Activated CD4-positive, alpha-beta T cell treated with anti-CD3 and anti-CD28 coated beads, Interleukin-2, Interleukin-4, amounts not matched to agents 100 ng/mL and 50 ng/mL, durations not matched to agents 16 hours and 8 hours (primary cell): ENCODE data around the gene USP10.

Experiments
- DNase-seq: peaks from one replicate; pipeline ENCODE4 v3.0.0-alpha.2; 2020; ENCODE audit warnings: low spot score

Gene USP10

DNA sequence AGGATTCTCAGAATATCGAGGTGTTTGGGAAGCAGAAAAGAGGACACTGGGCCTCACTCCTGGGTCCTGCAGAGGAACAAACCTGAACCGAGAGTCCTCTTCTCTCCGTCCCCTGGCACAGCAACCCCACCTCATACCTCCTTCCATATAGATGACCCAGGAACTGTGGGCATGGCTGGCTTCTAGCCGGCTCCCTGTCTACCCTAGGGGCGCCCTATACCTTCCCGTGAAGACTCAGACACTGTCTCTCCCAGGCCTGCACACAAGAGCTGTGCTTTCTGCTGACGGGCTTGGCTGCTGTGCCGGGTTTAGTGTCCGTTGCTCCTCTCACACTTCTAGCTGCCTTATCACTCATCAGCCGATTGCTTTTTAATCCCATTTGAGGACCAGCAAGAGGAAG is 73.5 kb downstream of the USP10 start:
- DNase-seq, result no peak

DNA sequence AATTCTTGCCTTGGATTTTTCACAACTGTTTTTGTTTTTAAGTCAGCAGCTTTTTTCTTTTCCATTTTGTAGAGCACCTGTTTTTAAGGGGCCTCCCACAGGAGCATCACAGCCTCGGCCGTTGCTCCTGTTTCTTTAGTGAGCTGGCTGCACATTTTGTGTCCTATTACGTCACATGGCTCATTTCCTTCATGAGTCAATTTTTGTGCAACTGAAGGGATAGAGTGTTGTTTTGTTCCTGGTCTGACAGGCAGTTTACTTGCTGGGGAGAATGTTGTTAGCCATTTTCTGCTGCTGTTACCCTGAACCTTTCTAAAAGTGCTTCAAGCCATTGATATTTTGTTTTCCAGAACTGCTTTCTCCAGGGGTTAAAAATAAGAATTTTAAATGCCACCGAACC is 75.0 kb downstream of the USP10 start:
- no peak for DNase-seq

DNA sequence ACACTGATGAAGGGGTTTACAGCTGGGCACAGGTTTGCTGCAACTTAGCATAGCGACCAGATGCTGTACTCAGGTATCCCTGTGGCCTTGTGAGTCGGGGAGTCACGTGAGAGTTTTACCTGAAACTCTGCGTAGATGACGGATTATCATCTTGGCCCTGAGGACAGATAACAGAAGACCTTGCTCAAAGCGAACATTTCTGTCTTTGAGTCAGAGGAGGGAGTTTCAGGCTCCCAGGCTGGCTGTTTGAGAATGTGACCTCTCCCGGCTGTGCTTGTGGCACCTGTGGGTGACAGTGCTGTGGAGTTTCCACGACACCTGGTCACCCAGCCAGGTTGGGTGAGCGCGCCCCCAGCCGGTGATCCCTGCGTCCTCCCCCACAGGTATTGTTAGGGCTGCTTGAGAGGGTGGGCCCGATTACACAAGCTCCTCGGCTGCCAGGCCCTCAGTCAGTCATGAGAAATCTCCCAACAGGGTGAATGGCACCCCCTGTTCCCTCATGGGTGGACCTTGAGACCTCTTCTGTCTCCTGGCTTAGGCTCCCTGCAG is 75.5 kb downstream of the USP10 start:
- DNase-seq, result no peak

DNA sequence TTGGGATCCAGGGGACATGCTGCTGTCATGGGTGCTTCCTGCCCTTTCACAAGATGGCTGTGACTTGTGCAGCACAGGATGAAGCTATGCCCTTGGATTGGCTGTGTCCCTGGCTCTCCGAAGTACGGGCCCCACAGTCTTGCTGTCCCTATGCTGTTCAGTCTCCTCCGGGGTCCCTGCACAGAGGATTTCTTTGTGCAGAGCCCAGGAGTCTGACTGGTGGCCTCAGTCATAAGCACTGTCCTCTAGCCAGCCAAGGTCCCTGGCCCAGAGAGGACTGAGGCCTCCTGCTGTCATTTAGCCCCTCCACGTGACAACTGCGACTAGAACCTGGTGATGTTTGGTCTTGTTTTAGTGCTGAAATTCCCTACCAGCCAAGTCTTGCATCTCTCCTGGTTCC is 77.6 kb downstream of the USP10 start:
- no peak for DNase-seq

DNA sequence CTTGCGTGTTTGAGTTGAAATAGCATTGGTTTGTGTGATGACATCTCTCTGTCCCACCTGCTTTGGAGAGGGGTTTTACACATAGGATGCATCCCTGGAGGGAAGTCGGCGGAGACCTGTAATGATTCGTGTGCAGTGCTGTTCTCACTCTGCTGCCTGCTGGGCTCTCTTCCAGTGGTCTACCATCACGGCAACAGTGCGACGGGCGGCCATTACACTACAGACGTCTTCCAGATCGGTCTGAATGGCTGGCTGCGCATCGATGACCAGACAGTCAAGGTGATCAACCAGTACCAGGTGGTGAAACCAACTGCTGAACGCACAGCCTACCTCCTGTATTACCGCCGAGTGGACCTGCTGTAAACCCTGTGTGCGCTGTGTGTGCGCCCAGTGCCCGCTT is 78.9 kb downstream of the USP10 start:
- no peak for DNase-seq

DNA sequence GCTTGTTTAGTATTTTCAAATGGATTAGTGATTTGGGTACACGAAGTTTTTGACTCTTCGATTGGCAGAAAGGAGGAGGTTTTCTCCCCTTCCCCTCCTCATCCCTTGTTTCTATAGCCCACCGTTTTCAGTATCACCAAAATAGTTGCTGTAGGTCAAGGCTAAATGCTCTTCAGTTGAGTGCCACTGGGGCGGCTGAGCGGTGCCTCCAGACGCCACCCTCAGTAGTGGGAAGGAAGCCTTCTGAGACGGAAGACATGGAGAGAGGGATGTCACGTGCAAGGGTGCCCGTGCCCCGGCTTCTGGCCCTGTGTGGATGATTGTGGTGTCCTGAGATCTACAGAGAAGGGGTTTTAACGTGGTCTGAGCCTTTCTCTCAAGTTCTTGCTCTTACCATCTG is 80.3 kb downstream of the USP10 start:
- DNase-seq, result no peak

DNA sequence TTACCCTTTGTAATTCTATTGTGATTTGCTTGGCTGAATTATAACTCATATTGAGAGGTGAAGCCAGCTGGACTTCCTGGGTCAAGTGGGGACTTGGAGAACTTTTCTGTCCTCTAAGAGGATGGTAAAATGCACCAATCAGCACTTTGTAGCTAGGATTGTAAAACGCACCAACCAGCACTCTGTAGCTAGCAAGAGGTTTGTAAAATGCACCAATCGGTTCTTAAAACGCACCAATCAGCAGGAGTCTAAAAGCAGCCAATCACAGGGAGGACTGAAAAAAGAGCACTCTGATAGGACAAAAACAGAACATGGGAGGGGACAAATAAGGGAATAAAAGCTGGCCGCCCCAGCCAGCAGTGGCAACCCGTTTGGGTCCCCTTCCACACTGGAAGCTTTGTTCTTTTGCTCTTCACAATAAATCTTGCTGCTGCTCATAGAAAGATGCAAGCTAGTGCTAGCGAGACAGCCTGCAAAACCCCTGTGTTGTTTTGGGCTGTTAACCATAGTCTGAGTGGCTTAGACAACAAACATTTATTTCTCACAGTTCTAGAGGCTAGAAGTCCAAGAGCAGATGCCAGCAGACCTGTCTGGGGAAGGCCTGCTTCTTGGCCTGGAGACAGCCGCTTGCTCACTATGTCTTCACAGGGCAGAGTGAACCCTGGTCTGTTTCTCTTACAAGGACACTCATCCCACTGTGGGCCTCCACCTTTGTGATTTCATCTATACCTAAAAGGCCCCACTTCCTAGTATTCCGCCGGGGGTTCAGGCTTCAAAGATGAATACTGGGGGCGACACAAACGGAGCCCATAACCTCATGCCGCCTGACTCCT is 81.0 kb downstream of the USP10 start:
- DNase-seq, result no peak

DNA sequence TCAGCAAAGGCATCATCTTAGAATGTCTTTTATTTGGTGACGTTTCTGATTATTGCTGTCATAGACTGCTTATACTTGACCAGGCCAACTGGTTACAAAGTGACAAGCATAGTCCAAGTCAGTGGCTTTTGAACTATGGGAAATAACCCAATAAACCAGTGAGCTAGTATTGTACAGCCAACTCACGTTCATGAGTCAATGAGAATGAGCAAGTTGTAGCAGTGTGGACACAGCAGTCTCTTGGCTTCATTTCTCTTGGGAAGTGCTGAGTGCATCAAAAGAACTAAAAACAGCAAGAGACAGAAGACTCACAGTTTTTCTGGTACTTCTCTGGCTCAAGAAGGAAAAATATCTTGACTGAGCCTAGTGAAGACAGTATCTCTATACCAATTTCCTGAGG is 83.0 kb downstream of the USP10 start:
- no peak for DNase-seq

DNA sequence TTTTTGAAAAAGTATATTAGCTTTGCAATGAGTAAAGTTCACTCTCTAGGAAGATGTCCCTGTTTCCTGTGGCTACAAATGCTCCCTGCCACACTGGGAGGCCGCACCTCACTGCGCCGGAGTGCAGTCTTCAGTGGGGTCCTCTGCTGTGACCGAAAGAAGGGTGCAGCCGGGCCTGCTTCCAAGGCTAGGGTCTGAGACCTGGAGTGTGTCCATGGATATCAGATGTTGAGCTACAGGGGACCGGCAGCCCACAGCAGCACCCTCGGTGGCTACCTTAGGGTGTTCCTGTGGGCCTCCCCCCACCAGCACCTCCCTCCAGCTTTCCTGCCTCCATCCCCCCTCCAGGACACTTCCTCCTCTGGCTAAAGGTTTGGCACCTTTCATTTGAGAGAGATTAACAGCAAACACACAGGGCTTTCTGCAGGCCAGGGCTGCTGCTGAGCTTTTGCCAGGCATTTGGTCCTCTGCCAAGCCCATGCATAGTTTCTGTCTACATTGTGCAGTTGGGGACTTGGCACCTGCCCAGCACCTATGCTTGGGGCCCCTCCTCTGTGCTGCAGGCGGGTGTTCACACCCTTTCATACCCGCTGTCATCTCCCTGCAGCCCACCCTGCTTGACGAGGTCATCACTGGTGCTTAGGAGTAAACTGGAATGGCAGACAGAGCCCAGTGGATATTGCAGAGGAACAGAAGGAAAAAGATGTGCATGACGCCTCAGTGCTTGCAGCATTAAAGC is 86.2 kb downstream of the USP10 start:
- DNase-seq, result no peak

DNA sequence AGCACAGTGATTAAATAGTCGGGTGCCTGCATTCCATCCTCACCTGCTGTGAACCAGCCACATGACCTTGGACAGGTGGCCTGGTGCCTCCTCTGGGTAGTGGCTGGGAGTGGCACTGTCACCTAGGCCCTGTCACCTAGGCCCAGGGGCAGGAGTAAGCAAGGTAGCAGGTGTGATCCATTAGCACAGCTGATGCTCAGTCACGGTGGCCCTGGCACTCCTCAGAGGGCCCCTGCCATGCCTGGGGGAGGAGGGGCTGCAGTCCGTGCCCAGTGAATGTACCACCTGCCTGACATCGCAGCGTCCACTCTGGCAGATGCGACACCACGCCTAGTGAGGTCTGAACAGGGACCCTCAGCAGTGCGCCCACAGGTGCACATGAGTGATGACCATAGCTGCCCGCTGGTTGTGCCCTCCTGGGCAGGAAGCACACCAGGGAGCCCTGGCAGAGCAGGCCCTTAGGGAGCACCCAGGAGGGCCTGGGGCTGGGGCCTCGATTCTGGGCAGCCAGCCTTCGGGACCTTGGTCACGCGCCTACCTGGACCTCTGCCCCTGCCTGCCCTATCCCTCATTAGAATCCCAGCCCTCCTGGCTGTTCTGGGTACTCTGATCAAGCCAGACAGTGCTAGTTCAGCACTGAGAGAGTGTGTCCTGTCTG is 86.9 kb downstream of the USP10 start:
- no peak for DNase-seq

DNA sequence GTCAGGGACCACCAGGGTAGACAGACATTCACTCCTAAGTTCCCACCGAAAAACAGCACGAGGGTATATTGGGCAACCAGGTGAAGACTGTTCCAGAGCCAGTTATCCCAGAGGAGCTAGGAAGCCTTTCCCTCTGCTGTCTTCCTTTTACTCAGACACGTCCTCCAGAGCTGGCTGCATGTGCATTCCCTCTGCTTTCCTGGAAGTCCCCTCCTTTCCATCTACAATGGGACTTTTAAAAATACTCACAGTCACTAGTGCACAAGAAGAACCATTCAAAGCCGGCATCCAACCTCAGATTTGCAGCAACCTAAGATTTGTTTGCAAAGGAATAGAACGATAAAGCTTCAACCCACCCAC is 87.4 kb downstream of the USP10 start:
- DNase-seq, result no peak

DNA sequence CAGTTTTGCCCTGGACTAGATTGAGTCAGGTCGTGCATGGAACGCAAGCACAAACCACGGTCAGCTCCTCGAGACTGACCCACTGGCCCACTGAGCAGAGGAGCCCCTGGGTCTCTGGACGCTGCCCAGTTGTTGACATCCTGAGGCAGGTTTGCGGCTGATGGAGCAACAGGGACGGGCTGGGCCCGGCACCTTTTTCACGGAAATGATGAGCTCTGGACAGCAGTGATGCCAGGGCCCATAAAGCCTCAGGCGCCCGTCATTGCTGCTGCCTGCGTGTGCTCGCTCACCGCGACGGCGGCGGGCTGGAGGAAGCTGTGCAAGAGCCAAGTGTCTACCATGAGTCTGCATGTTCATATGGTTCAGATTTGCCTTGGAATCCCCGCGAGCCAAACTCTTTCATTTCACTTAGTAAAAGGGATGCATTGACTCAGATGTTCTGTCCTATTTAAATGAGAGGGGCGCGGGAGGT is 89.2 kb downstream of the USP10 start:
- no peak for DNase-seq

DNA sequence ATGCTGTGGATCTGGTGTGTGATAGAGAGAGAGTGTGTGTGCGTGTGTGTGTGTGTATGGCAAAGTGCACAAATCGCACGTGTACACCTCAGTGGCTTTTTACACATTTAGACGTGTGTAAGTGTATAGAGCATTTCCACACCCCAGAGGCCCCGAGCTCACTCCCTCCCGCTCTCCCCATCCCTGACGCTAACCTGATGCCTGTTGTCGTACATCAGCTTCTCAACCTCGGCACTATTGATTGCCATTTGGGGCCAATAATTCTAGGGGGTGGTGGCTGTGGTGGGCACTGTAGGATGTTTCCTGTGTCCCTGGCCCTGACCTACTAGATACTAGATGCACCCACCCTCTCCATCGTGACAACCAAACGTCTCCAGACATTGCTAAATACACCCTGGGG is 89.6 kb downstream of the USP10 start:
- no peak for DNase-seq

DNA sequence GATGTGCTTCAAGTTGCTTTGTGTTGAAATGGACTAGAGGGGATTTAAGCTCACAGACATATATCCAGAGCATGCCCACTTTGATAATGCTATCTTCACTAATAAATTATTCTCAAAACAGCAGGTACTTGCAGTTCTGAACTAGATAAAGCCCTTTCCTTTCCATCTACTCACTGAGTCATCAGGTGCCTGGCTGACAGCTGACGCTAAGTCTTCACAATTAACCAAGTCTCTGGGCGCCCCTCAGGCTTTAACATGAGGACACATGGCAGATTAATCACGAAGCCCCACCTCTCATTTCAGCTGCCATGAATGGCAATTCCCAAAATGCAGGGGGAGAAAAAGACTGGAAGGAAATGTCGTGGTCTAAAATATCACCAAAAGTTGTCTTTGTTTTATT is 90.5 kb downstream of the USP10 start:
- DNase-seq, result no peak

DNA sequence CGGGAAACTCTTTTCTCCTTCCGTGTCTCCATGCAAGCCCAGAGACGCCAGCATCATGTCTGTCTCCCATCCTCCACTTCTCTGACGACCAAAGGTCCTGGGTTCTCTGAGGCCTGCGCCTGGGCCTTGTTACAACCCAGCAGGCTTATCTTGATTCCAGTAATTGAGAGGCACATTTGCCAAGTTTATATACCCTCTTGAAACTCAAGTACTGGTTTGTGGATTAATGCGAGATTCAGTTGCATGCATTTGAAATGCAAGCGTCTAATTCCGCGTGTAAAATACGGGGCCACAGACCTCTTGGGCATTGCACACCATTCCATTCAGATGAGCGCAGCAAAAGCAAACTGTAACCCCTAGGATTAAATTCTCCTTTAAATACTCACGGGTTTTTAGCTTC is 91.3 kb downstream of the USP10 start:
- no peak for DNase-seq

DNA sequence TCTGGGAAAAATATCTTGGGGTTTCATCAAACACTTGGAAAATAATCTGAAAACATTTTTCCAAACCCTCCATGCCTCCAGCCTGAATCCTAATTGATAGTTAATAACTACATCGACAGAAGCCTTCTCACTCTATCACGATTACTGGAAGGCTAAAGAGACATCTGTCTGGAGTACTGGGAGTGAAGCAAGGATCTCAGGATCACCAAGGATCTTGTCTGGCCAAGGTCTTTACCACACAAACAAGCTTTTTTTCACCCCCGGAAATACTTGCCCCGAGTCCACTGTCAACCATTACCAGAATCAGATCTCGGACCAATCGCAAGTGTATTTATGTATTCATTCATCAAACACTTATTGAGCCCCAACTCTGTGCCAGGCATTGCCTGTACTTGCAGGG is 91.7 kb downstream of the USP10 start:
- no peak for DNase-seq

DNA sequence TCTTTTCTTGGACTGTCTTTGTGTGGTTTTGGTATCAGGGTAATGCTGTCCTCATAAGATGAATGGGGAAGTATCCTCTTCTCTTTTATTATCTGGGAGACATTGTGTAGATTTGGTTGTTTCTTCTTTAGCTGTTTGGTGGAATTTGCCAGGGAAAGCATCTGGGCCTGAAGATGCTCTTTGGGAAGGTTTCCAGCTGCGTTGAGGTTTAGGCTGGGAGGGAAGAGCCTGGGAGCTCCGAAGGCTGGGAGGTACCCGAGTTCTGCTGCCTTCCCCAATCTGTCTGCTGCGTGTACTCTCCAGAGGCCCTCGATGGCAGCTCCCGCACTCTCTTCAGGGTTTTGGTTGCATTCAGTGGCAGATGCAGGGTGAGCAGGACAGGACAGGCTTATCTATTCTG is 94.4 kb downstream of the USP10 start:
- no peak for DNase-seq

DNA sequence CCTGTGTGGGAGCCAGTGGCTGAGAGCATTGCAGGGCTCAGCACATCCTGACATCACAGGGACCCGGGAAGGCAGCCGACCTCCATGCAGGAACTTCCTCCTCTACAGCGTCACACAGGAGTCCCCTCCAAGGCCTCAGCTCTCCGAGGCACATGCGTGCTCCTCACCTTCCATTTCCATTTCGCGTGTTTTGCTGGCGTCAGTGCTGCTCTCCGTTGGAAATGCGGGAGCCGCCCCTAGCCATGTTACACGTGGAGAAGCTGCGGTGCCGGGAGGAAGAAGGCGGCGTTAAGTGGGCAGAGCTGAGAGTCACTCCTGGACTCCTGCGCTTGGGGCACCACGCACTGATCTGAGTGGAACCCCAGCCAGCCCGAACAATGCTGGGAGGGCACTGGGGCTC is 94.8 kb downstream of the USP10 start:
- no peak for DNase-seq

DNA sequence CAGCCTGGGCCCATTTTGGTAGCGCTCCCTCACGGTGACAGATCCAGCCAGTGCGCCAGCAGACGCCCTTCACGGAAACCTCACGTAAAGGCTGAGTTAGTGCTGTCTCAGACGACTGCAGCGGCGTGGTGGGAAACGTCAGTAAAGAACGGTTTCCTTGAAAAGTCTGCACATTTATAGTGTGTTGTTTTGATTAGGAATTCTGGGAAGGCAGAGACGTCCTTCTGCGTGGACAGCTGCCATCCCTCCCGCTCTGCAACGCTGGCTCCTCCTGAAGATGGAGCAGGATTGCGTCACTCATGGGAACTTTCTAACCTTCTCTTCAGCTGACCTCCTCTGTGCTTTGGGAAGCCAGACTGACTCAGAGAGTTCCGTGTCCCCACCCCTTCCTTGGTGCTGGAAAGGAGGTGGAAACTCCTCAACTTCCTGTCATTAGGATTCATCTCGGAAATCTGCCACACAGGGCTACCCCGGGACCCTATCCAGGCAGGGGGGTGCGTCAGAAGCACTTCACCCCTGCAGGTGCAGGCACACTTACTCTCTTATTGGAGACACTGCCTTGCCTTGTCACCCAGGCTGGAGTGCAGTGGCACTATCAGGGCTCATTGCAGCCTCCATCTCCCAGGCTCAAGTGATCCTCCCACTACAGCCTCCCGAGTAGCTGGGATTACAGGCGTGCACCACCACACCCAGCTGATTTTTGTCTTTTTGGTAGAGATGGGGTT is 95.7 kb downstream of the USP10 start:
- no peak for DNase-seq

DNA sequence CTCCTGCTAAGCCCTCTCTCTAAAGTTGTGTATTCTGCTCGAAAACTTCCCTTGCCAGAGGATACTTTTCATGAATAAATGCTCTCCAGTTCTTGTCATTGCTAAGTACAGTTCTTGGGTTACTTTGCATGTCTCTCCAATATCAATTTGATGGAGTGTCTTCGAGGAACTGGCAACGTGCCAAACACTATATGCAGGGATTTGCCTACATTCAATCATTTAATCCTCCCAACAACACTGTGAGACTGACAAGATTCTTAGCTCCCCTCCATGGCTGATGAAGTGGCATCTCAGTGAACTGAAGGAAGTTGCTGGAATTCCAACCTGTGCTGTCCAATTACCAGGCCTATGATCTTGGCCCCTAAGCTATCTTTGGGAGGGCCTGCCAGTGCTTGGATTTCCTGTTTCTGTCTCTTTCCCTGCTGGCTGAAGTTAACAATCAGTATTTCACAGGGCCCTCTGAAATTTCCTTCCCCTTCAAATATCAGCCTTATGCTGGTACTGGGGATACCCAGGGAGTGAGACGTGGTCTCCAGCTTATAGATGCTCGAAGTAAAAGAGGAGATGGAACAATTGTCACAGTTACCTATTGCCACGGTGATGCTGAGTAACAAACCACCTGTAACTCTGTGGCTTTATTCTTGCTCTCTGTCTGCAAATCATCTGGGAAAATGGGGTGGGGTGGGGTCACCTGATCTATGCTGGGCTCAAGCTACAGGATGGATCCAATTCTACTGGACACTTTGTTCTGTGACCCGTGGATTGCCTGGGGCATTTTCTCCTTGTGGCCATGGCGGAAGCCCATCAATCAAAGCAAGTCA is 100.6 kb downstream of the USP10 start:
- DNase-seq, result no peak

DNA sequence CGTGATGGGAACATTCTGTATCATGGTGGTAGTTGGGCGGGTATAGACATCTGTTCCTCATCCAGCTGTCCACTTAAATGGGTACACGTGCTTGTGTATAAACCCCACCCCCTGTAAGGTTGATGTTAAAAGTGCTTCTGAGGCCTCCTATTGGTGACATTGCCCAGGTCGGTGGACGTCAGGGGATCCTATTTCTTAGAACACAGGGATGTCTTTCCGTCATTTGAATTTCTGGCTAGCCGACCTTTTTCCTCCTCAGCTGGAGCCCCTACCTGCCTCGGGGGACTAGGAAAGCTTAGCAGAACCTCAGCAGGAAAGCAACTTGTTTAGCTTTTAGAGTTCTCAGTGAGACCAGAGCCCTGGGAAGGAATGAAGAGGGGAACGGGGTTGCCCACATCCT is 103.3 kb downstream of the USP10 start:
- no peak for DNase-seq
